ENCODE results near the gene KRT20. TPM values are rescaled to one million over a fixed set of nuclear protein-coding genes. Genes with fewer than 3 reads are reported as not detected.

The KRT20 gene
- total RNA-seq, 1 donor, result not detected

GRCh38 chr17:40900809-40901356 is 15.8 kb upstream of the KRT20 start:
- DNase-seq (ENCODE audit: low read depth), result no peak
- TF ChIP-seq, protein P1, sequence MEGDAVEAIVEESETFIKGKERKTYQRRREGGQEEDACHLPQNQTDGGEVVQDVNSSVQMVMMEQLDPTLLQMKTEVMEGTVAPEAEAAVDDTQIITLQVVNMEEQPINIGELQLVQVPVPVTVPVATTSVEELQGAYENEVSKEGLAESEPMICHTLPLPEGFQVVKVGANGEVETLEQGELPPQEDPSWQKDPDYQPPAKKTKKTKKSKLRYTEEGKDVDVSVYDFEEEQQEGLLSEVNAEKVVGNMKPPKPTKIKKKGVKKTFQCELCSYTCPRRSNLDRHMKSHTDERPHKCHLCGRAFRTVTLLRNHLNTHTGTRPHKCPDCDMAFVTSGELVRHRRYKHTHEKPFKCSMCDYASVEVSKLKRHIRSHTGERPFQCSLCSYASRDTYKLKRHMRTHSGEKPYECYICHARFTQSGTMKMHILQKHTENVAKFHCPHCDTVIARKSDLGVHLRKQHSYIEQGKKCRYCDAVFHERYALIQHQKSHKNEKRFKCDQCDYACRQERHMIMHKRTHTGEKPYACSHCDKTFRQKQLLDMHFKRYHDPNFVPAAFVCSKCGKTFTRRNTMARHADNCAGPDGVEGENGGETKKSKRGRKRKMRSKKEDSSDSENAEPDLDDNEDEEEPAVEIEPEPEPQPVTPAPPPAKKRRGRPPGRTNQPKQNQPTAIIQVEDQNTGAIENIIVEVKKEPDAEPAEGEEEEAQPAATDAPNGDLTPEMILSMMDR (IDR thresholded peaks at IDR 0.05; ENCODE audit: insufficient read depth, low read depth, low read length), result no peak
- H3K4me3 ChIP-seq (ENCODE audit: low read depth, low read length), result no peak overlapping the region

DNA sequence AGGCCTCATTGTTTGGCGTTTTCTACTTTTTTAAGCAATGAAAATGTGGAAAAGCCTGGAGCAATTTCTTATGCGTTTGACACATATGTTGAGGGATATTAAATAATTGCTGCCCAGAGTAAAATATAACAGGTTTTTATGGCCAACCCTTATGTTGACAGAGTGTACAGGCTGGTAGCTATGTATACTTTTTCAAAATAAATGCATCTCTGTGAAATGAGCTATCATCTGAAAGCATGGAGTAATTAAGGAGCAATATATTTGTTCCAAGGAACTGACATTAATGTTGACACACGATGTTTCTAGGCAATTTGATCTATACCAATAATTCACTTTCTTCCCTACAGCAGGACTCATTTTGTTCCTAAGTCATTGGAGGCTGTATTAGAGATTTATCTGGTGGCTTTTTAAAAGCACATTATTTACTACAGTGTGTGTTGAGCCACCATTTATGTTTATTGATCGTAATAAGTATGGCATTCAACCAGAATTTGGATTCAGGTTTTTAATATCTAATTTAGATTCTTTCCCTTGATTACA is 11.9 kb upstream of the KRT20 start:
- no peak overlapping the region for H3K4me3 ChIP-seq (ENCODE audit: low read depth, low read length)
- TF ChIP-seq, protein P1 (IDR thresholded peaks at IDR 0.05; ENCODE audit: insufficient read depth, low read depth, low read length), result no peak
- DNase-seq (ENCODE audit: low read depth), result no peak

- H3K4me3 ChIP-seq (ENCODE audit: low read depth, low read length), result no peak overlapping the region
- TF ChIP-seq, protein P1 (IDR thresholded peaks at IDR 0.05; ENCODE audit: insufficient read depth, low read depth, low read length), result no peak
- no peak for DNase-seq (ENCODE audit: low read depth)
Measured at GRCh38 chr17:40895106-40895730, 10.2 kb upstream of the KRT20 start.

- TF ChIP-seq, protein P1 (IDR thresholded peaks at IDR 0.05; ENCODE audit: insufficient read depth, low read depth, low read length), result no peak
- DNase-seq (ENCODE audit: low read depth), result no peak
- H3K4me3 ChIP-seq (ENCODE audit: low read depth, low read length), result no peak overlapping the region
Measured at GRCh38 chr17:40888196-40888720, 3.2 kb upstream of the KRT20 start.

DNA sequence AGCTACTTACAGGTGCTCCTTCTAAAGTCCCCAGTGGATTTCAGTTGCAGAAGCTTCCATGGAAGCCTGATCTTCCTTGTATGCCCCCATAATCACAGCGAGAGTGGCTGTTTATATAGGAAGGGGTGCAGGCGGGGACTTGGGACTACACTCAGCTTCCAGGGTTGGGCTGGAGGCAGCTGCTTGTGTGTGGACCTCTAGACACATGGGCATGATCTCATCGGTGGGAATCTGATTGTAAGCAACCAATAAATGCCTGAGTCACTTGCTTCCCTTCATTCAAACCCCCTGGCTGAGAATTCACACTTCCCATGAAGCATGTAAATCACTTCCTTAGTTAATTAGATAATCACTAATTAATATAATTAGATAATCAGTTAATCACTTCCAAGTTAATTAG is 1.0 kb upstream of the KRT20 start:
- TF ChIP-seq, protein P1 (IDR thresholded peaks at IDR 0.05; ENCODE audit: insufficient read depth, low read depth, low read length), result no peak
- peak; percentile 10 for DNase-seq (ENCODE audit: low read depth)
- H3K4me3 ChIP-seq (ENCODE audit: low read depth, low read length), result no peak overlapping the region

DNA sequence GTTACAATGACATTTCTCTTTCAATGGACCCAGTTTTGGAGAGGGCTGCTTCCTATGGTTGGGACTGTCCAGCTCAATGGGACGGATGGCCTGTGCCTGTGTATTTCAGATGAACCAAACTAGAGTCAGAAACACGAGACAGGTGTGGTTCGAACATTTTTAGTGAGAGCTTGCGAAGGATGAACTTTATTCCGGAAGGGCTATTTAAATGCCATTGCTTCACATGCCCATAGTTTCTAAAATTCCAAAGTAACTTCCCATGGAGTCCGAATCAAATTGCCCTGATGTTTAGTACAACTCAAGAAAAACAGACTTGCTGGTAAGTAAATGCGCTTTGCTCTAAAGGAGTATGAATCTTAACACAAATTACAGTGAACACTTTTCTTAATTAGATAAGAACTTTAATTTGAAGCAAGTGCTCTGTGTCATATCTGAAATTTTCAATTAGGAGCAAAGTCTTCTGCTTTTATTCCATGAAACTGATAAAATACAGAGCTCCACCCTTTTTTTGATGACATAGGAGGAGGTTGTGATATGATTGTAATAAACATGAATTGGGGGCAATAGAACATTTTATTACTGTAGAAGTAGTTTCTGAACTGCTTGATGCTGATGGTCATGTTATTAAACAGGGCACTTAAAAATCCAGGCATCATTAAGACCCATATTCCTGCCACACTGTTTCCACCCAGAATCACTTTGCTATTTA is 1.3 kb downstream of the KRT20 start:
- no peak overlapping the region for H3K4me3 ChIP-seq (ENCODE audit: low read depth, low read length)
- DNase-seq (ENCODE audit: low read depth), result no peak
- TF ChIP-seq, protein P1 (IDR thresholded peaks at IDR 0.05; ENCODE audit: insufficient read depth, low read depth, low read length), result no peak
